Suprapubic skin (tissue), 4 donors: ENCODE results near the gene COX7B2.

Experiments used
- POLR2A ChIP-seq, 2 donors: fragments of 450-650 bp; IDR thresholded peaks; one replicate each; pipeline ENCODE4 v1.6.1; 2017; ENCODE audit warnings: antibody characterized with exemption in 2 of 2, mild to moderate bottlenecking in 2 of 2, moderate library complexity in 2 of 2
- POLR2AphosphoS5 ChIP-seq, 3 donors: sonication (generic); formaldehyde crosslinking; IDR thresholded peaks; one replicate each; pipeline ENCODE4 v1.6.1; 2017; ENCODE audit warnings: antibody characterized with exemption in 3 of 3
- TF ChIP-seq, protein P1 (sequence below), 2 donors: fragments of 200-600 bp in 1 of 2; fragments of 450-650 bp in 1 of 2; sonication (generic) in 1 of 2; IDR thresholded peaks; one replicate each; pipeline ENCODE4 v1.5.1; 2016 to 2019; ENCODE audit warnings: antibody characterized with exemption in 2 of 2, mild to moderate bottlenecking in 1 of 2, moderate library complexity in 1 of 2

- TF ChIP-seq, protein P1, sequence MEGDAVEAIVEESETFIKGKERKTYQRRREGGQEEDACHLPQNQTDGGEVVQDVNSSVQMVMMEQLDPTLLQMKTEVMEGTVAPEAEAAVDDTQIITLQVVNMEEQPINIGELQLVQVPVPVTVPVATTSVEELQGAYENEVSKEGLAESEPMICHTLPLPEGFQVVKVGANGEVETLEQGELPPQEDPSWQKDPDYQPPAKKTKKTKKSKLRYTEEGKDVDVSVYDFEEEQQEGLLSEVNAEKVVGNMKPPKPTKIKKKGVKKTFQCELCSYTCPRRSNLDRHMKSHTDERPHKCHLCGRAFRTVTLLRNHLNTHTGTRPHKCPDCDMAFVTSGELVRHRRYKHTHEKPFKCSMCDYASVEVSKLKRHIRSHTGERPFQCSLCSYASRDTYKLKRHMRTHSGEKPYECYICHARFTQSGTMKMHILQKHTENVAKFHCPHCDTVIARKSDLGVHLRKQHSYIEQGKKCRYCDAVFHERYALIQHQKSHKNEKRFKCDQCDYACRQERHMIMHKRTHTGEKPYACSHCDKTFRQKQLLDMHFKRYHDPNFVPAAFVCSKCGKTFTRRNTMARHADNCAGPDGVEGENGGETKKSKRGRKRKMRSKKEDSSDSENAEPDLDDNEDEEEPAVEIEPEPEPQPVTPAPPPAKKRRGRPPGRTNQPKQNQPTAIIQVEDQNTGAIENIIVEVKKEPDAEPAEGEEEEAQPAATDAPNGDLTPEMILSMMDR (IDR thresholded peaks at IDR 0.05): no peak
- TF ChIP-seq POLR2A (IDR thresholded peaks at IDR 0.05) (no peak), POLR2AphosphoS5 (IDR thresholded peaks at IDR 0.05) (no peak)
These were observed 19.6 kb downstream of the COX7B2 start for GRCh38 chr4:46889410-46889809.
